H54 (cell line): ENCODE data around the gene VPS37B.

Experiments used
- DNase-seq: peaks from one replicate; pipeline ENCODE4 v3.0.0; 2011; ENCODE audit warnings: low spot score, mixed read lengths; ENCODE audit not compliant: insufficient read length
- FAIRE-seq: peaks from 3 replicates; lab custom pipeline; 2011; peaks lifted over from hg19 to GRCh38; lab: Jason Lieb, UNC
- POLR2A ChIP-seq: IDR thresholded peaks from 2 replicates; pipeline ENCODE4 v1.6.1; 2011; ENCODE audit warnings: low read depth, mild to moderate bottlenecking, low read length

VPS37B gene

DNA sequence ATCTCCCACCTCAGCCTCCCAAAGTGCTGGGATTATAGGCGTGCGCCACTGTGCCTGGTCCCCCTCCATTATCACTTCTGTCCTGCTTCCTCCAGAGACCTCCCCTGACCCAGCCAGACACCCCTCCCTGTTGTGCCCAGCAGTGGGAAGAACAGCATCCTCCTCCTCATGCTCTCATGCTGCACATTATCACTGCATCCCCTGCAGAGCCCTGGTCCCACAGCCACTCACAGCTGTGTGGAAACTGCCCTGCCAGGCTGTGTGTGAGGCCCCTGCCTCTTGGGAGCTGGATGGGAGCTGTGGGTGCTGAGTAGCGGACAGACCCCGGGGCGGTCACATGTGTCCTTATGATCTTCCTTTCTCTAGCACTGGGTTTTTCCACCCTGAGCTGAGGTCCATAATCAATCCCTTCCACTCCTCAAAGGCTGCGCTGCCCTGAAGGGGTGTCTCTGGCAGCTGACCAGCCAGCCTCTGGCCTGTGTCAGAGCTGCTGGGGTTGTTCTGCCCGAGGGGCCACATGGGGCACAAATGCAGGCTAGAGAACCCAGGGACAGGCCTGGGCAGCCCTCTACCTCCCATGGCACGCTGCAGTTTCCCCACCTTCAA, 51.5 kb downstream of the VPS37B start:
- DNase-seq (no peak), FAIRE-seq (no peak)
- no peak for TF ChIP-seq POLR2A

DNA sequence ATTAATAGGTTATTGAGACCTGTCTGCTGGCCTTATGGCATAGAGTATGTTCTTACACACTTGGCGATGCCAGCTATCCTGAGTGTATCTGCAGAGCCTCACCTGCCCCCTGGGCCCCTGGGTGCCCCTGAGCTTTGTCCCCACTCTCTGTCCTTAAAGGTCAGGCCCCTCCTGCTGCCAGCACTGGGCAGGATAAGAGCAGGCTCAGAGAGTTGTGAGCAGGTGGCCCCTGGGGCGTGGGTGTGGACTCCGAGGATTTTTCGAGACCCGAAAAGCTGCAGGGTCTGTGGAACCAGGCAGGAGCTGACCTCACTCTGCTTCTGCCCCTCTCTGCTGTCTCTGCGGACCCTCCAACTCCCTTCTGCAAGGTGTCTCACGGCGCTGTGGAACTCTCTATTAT, 52.5 kb downstream of the VPS37B start:
- DNase-seq, result no peak
- FAIRE-seq, result no peak
- TF ChIP-seq POLR2A, result no peak

DNA sequence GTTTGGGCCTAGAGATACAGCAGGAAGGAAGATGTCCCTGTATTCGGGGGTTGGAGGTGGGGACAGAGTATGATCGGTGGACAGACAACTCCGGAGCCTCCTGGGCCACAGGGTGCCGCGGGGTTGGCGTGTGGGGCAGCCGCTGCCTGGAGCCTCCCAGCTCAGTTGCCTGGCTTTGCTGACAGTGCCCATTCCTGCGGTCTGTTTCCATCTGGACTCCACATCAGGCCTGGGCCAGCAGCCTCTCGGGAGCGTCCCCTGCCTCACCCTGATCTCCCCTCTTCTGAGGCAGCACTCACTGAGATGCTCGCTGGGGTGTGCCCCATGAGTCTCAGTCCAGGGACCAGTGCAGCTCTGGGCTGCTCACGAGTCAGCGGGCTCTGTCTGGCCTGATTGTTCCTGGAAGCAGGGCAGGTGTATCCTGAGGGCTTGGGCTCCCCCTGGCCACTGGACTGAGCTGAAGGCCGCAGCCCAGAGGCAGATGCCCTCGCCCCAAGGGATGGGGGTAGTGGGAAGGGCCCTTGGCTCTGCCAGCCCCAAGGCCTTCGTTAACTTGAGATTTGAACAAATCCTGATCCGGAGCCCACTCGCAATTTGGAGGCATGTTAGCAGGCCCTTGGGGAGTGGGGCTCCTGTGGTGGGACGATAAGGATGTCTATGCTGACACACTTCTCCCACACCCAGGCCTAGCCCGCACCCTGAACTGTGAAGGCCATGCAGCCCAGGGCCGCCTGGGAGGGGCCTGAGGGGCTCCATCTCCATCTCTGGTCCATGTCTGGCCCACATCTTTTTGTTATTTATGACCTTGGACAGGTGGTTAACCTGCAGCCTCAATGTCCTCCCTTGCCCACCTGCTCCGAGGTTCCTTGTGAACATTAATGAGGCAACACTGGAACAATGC, 53.2 kb downstream of the VPS37B start:
- FAIRE-seq (no peak), DNase-seq (no peak)
- TF ChIP-seq POLR2A, result no peak

DNA sequence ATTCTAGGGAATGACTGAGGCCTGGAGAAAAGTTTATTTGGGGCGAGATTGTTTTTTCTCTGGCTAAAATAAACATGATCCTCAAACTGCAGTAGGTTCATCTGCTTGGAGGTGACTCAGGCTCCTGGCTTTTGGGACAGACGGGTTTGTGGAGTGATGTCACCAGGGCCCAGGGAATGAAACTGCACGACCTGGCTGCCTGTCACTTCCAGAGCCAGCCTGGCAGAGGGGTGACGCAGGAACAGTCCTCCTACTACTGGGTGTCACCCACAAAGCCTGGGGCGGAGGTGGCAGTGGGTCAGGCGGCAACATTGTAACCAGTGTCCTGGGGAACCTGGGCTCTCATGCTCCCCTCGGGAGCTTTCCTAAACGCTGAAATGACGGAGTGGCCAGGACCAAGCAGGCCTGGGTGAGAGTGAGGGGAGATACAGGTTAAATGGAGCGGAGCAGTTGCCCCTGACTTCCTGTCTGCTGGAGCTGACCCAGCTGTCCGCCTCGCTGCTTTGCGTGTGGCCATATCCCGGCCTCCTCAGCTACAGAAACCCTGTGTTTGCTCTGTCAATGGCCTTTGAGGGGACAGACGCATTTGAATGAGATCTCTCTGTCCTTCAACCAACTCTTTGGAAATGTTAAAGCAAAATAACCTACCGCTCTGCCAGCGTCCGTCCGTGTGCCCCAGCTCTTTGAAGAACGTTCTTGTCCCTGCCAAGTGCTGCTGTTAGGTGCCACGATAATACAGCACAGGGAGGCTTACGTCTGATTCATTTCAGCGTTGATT, 54.2 kb downstream of the VPS37B start:
- TF ChIP-seq POLR2A, result no peak
- DNase-seq (peak; percentile 90), FAIRE-seq (no peak)

DNA sequence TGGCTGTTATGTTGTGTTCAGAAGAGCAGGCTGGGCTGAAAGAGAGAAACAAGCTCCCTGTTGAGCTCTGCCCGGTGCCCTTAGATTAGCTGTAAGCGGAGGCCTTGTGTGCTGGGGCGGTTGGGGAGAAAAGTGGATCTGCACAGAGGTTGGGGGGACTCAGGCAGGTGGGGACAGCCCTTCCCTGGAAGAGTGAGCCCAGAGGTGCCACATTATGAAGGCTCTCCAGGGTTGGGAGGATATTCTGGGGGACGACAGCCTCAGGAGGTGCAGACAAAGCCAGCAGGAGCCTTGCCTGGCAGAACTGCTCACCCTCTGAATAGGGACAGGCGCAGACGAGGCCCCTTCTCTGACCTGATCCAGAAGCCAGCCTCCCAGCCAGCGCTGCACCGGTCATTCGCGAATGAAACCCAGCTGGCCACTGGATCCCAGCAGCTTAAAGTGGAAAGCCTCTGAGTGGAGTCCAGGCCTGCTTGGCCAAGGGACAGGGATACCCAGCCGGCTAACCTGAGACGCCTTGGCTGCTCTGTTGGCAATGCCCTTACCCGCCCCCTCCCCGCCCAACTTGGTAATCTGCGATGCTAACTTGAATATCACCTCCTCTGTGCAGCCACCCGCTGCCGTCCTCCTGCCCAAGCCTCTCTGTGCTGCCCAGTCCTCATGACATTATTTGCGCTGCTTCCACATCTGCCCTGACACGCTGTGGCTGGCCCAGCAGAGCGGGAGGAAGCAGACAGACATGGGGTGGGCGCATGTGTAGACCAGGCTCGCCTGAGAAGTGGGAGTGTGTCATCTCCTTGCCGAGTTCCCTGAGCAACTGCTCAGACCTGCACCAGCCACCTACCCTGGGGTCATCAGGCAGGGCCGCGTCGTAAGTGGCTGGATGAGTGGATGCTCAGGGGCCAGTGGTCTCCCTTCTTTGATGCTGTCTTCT, 55.1 kb downstream of the VPS37B start:
- FAIRE-seq (no peak), DNase-seq (no peak)
- no peak for TF ChIP-seq POLR2A

DNA sequence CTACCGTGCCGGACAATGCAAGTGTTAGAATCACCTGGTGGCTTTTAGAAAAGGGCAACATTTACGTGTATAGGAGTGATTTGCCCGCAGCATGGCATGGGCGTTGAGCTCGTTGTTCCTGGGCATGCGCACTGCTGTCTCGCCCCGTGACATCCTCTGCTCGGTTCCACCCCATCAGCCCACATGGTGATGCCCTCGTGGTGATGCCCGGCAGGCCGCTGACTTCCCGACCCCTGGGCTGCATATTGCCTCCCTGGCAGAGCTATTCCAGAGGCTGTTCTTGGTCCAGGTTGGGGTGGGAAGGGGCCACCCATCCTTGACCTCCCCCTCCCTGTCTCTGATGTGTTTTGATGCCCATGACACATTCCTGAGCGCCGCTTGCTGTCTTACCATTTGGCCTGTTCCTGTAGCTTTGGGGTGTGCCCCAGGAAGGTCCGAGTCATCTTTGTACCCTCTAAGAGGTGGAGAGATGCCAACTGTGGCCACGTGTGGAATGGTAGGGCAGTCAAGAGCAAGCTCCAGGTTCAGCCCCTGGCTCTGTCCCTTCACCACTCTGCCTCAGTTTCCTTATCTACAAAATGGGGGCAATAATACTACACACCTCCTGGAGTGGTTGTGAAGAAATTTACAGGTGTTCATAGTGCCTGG, 55.9 kb downstream of the VPS37B start:
- TF ChIP-seq POLR2A, result no peak
- FAIRE-seq, result no peak
- DNase-seq, result no peak

DNA sequence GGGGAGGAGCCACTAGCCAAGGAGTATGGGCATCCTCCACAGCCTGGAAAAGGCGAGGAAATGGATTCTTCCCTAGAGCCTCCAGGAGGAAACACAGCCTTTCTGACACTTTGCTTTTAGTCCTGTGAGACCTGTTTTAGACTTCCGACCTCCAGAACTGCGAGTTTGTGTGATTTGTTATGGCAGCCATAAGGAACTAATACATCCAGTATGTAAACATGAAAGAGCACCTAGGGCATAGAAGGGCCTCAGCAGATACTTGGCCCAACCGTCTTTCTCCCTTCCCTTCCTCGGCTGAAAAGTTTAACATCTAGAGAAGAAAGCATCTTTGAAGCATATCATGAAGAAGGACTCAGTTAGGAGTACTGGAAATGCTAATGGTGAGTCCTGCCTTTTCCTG, 57.1 kb downstream of the VPS37B start:
- DNase-seq (no peak), FAIRE-seq (no peak)
- no peak for TF ChIP-seq POLR2A

DNA sequence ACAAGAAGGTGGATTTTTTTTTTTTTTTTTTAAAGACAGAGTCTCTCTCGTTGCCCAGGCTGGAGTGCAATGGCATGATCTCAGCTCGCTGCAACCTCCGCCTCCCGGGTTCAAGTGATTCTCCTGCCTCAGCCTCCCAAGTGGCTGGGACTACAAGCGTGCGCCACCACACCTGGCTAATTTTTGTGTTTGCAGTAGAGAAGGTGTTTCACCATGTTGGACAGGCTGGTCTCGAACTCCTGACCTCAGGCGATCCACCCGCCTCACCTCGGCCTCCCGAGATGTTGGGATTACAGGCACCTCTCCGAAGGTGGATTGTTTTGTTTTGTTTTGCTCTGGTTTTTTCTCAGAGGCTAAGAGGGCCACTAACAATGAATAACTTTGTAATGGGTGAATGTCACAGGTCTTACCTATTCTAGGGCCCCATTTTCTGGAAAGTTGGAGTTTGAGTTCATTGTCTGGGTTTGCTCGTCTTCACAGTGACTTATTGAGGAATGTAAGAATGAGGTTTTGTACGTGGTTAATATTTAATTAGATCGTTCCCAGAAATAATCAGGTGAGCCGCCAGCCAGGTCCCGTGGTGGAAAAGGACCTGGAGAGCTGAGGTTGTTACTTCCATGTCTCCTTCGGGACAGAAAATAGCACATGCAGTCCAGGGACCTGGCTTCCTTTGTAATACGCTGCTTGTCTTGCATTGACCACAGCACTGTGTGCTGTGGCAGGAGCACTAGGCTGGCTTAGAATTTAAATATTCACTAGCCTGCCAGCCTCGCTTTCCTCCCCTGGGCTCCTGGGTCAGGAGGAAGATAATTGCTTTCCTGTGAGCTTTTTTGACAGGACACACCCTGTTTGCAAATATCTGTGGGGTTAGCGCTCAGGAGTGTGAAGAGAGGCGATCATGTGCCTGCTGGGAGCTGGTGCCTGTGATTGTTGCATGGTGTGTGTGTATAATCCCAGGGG, 58.3 kb downstream of the VPS37B start:
- no peak for TF ChIP-seq POLR2A
- FAIRE-seq, result no peak
- DNase-seq, result no peak

DNA sequence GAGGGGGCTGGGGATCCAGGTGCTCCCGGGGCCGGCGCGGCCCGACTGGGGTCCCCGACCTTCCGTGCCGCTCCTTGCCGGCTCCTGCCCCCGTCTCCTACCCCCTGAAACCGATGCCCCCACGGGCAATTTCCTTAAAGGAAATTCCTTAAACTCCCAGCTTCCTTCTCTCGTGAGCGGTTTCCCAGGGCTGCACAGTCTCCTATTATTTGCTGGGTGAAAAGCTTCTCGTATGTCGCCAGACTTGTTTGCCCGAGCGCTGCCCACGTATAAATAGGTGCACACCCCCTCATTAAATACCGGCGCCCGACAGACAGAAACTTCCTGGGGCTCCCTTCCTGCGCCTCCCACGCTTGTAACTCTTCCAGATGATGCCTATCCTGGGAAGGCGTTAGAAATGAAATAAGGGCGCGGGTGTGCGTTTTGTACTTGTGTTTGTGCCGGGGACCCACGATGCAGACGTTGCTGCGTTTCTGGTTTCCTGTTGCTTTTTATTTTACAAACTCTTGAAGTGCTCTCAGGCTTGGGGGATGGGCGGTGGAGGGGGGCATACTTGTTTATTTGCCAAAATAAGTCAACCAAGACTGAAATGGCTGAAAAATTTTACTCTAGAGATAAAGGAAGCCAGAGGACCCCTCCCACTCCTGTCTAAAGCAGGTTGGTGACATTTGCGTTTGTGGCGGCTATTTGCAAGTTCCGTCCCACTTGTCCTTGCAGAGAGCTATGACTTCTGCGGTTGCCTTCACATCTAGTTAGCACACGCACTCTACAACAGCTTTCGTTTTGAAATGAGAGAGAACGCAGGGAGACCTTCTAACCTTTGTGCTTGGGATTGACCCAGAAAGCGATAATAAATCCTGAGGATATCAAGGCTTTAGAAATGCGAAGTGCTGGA, 59.6 kb downstream of the VPS37B start:
- FAIRE-seq, result no peak
- no peak for TF ChIP-seq POLR2A
- DNase-seq, result no peak

DNA sequence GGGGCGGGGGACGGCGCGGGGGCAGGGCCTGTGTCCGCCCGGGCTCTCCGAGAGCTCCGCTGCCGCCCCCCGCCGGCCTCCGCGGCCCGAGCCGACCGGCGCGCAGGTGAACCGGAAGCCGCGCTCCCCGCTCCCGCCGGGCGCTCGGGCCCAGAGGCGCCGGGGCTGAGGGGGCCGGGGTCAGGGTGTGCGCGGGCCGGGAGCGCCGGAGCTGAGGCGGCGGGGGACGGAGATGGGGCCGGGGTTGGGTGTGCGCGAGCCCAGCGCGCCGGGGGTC, 60.2 kb downstream of the VPS37B start:
- no peak for TF ChIP-seq POLR2A
- DNase-seq, result no peak
- FAIRE-seq, result no peak
